A549 (cell line): ENCODE data around the gene RALA.

ENCODE experiments used
- EP300 ChIP-seq, 2 experiments: fragments of >200 bp; sonication (Bioruptor Twin); formaldehyde crosslinking; IDR thresholded peaks; 2 replicates in 1 of 2; 3 replicates in 1 of 2; pipeline ENCODE4 v1.6.1; 2016 to 2017
- JUN ChIP-seq, 2 experiments: fragments of >200 bp; sonication (Bioruptor Twin); formaldehyde crosslinking; IDR thresholded peaks; 2 replicates in 1 of 2; 3 replicates in 1 of 2; pipeline ENCODE4 v1.6.1; 2016 to 2017
- POLR2A ChIP-seq: IDR thresholded peaks from 2 replicates; pipeline ENCODE4 v1.6.1; 2012; ENCODE audit warnings: mild to moderate bottlenecking, low read length
- TP53 ChIP-seq: fragments of 250-450 bp; sonication (Bioruptor Pico); IDR thresholded peaks from 2 replicates; pipeline ENCODE4 v1.5.0; 2021; ENCODE audit warnings: mild to moderate bottlenecking, moderate library complexity
- TF ChIP-seq, protein P1 (sequence below): IDR thresholded peaks from 2 replicates; pipeline ENCODE4 v1.6.1; 2012
- TF ChIP-seq, protein P2 (sequence below): fragments of >200 bp; sonication (Bioruptor Twin); formaldehyde crosslinking; IDR thresholded peaks from 3 replicates; pipeline ENCODE4 v1.5.1; 2016

DNA sequence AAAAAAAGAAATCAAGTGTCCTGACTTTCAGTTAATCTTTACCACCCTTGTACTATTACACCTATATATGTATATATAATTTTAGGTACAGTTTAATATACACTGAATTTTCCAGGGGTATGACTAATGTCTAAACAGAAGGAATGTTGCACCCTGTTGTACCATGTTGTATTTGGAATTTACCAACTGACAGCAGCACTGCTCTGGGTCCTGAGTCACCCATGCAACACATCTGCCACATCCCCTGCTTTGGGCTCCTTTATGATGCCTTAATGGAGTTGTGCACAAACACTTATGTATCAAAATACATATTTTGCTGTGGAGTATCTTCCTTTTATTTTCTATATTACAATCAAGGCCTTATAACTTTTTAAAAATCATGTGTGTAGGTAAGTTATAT is 36.0 kb upstream of the RALA start:
- TF ChIP-seq, protein P1, sequence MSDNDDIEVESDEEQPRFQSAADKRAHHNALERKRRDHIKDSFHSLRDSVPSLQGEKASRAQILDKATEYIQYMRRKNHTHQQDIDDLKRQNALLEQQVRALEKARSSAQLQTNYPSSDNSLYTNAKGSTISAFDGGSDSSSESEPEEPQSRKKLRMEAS, result no peak
- TF ChIP-seq, protein P2, sequence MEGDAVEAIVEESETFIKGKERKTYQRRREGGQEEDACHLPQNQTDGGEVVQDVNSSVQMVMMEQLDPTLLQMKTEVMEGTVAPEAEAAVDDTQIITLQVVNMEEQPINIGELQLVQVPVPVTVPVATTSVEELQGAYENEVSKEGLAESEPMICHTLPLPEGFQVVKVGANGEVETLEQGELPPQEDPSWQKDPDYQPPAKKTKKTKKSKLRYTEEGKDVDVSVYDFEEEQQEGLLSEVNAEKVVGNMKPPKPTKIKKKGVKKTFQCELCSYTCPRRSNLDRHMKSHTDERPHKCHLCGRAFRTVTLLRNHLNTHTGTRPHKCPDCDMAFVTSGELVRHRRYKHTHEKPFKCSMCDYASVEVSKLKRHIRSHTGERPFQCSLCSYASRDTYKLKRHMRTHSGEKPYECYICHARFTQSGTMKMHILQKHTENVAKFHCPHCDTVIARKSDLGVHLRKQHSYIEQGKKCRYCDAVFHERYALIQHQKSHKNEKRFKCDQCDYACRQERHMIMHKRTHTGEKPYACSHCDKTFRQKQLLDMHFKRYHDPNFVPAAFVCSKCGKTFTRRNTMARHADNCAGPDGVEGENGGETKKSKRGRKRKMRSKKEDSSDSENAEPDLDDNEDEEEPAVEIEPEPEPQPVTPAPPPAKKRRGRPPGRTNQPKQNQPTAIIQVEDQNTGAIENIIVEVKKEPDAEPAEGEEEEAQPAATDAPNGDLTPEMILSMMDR, result no peak
- TF ChIP-seq POLR2A (no peak), TP53 (CRISPR knock-in tag) (no peak), JUN (IDR thresholded peaks at IDR 0.05) (no peak), EP300 (IDR thresholded peaks at IDR 0.05) (no peak)
